Gastroesophageal sphincter (tissue), 4 donors: ENCODE measurements around the gene JCHAIN. TPM values are rescaled to one million over a fixed set of nuclear protein-coding genes. Genes with fewer than 3 reads are reported as not detected.

ENCODE experiments used
- ATAC-seq: fragments of 150-250 bp; one replicate; pipeline ENCODE4 v1.9.1; 2016; ENCODE audit warnings: mild to moderate bottlenecking, moderate library complexity
- H3K27ac ChIP-seq, 4 donors: fragments of 200-600 bp; sonication (generic) in 3 of 4; 1 replicate in 3 of 4; 2 replicates in 1 of 4; pipeline ENCODE4 v1.5.1; 2016 to 2019
- H3K27me3 ChIP-seq: fragments of 200-600 bp; sonication (generic); one replicate; pipeline ENCODE4 v1.5.1; 2019
- H3K36me3 ChIP-seq, 2 donors: fragments of 200-600 bp; sonication (generic); one replicate each; pipeline ENCODE4 v1.5.1; 2019; ENCODE audit warnings: control low read depth in 1 of 2
- H3K4me1 ChIP-seq, 3 donors: fragments of 200-600 bp; sonication (generic); 1 replicate in 2 of 3; 2 replicates in 1 of 3; pipeline ENCODE4 v1.5.1; 2016 to 2019; ENCODE audit warnings: control low read depth in 2 of 3
- H3K4me3 ChIP-seq, 2 donors: fragments of 200-600 bp; sonication (generic); one replicate each; pipeline ENCODE4 v1.5.1; 2019; ENCODE audit warnings: mild to moderate bottlenecking in 1 of 2, moderate library complexity in 1 of 2
- H3K9me3 ChIP-seq, 3 donors: fragments of 200-600 bp; sonication (generic); one replicate each; pipeline ENCODE4 v1.5.1; 2017 to 2019; ENCODE audit warnings: control low read depth in 2 of 3
- EP300 ChIP-seq: sonication (generic); formaldehyde crosslinking; IDR thresholded peaks from one replicate; pipeline ENCODE4 v1.6.1; 2017; ENCODE audit warnings: antibody characterized with exemption, mild to moderate bottlenecking
- POLR2A ChIP-seq, 2 donors: fragments of 450-650 bp; IDR thresholded peaks; one replicate each; pipeline ENCODE4 v1.6.1; 2017; ENCODE audit warnings: antibody characterized with exemption in 2 of 2, mild to moderate bottlenecking in 2 of 2, moderate library complexity in 1 of 2
- POLR2AphosphoS5 ChIP-seq: sonication (generic); formaldehyde crosslinking; IDR thresholded peaks from one replicate; pipeline ENCODE4 v1.6.1; 2017; ENCODE audit warnings: antibody characterized with exemption
- WGBS, 2 donors: methylation state at CpG; one replicate each; pipeline ENCODE4 v1.1.5; 2018; ENCODE audit warnings: low coverage in 1 of 2; 5-methylcytosine and 5-hydroxymethylcytosine counted together
- total RNA-seq, 4 donors: library from RNA; depleted of rRNA; stranded (reverse); fragments of >200 nt; gene quantifications; one replicate each; pipeline ENCODE4 v1.1.0, GENCODE V29; 2016
- TF ChIP-seq, protein P1 (sequence below), 4 experiments: fragments of 200-600 bp in 2 of 4; fragments of 450-650 bp in 2 of 4; sonication (generic) in 1 of 4; IDR thresholded peaks; one replicate each; pipeline ENCODE4 v1.5.1; 2017 to 2019; ENCODE audit warnings: antibody characterized with exemption in 4 of 4, mild to moderate bottlenecking in 2 of 4, moderate library complexity in 2 of 4

Gene JCHAIN
- total RNA-seq, 4 donors from 2014 or later, result 2.3 to 24.6 (median 7.8) TPM; not detected in 1

DNA sequence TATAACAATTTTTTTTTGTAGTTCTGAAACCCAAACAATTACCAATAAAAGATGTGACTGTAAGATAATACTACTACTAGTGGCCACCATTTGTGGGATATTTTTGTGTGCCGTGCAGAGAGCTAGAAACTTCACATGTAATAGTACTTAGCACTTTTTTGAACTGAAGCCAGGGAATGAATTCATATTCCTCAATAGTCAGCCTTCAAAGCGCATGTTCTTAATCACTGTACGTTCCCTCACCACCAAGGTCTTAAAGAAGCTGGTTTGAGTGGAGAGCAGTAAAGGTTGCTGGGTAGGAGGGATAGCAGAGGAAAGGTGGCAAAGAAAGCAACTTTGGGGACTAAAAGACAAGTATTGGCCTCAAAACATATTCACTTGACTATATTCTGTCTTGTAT is 45.8 kb upstream of the JCHAIN start:
- Histone ChIP-seq H3K4me1 (peaks cover 0 to 37% (median 0%) of the 10 kb centered on the region in 3 donors), H3K36me3 (no peaks in the 10 kb centered on the region), H3K9me3 (no peaks in the 10 kb centered on the region), H3K27me3 (no peaks in the 10 kb centered on the region), H3K4me3 (no peak overlapping the region), H3K27ac (no peak overlapping the region)
- no peak for ATAC-seq
- no peak for TF ChIP-seq POLR2AphosphoS5
- TF ChIP-seq, protein P1, sequence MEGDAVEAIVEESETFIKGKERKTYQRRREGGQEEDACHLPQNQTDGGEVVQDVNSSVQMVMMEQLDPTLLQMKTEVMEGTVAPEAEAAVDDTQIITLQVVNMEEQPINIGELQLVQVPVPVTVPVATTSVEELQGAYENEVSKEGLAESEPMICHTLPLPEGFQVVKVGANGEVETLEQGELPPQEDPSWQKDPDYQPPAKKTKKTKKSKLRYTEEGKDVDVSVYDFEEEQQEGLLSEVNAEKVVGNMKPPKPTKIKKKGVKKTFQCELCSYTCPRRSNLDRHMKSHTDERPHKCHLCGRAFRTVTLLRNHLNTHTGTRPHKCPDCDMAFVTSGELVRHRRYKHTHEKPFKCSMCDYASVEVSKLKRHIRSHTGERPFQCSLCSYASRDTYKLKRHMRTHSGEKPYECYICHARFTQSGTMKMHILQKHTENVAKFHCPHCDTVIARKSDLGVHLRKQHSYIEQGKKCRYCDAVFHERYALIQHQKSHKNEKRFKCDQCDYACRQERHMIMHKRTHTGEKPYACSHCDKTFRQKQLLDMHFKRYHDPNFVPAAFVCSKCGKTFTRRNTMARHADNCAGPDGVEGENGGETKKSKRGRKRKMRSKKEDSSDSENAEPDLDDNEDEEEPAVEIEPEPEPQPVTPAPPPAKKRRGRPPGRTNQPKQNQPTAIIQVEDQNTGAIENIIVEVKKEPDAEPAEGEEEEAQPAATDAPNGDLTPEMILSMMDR (IDR thresholded peaks at IDR 0.05), result no peak
- no peak for TF ChIP-seq EP300
- TF ChIP-seq POLR2A (IDR thresholded peaks at IDR 0.05), result no peak
- WGBS, 2 donors, result 51 to 52% methylated on average over 3 of the region's 3 CpGs

DNA sequence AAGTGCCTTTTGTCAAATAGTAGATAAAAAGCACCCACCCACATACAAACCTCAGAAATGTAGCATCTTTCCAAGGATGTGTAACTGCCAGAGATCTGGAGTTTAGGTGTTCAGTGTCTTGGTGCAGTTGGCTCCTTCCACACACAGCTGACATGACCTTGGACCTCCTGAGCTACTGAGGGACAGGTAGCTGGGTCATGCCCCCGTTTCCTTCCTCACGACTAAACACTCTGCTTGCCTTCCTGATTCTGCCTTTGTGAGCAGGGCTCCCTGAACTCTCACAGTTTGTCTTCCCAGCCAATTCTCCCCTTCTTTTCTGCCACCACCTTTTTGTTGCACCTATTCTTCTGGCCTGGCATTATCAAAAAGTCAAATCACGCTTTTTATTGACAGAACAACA is 45.3 kb upstream of the JCHAIN start:
- no peak for TF ChIP-seq POLR2A (IDR thresholded peaks at IDR 0.05)
- TF ChIP-seq POLR2AphosphoS5, result no peak
- no peak for TF ChIP-seq EP300
- TF ChIP-seq, protein P1 (IDR thresholded peaks at IDR 0.05), result no peak
- peaks cover 0 to 42% (median 3%) of the 10 kb centered on the region in 3 donors for H3K4me1 ChIP-seq
- H3K36me3 ChIP-seq, result no peaks in the 10 kb centered on the region
- no peak for ATAC-seq
- no peaks in the 10 kb centered on the region for H3K27me3 ChIP-seq
- WGBS, 2 donors, result 47 to 78% methylated on average over 3 of the region's 3 CpGs
- H3K4me3 ChIP-seq, result no peak overlapping the region
- no peaks in the 10 kb centered on the region for H3K9me3 ChIP-seq
- H3K27ac ChIP-seq, result no peak overlapping the region

DNA sequence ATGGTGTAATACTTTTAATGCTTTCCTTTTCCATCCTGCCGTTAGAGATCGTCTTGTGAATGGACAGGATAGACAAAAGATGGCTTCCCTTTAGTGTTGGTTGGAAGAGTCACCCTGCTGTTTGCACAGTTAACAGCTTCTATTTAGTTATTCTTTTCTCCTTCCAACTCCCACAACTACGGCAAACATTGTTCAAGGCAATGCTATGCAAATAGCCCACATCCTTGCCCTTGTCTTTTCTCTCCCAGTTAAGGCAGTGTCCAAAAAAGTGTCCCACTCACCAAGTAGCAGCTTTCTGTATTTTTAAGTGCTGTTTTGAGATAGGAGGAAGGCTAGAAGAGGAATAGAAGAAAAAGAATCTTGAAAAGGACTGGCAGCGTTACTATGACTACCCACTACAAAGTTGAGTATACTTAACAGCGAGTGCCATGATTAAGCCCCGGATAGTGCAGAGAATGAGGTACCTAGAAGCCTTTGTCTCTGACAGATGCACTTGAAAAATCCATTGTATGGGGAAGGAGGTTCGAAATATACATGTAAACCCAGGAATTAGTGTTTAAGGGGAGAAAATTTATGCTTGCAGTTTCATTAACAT is 43.4 kb upstream of the JCHAIN start:
- Histone ChIP-seq H3K27me3 (no peaks in the 10 kb centered on the region), H3K4me3 (no peak overlapping the region), H3K36me3 (no peaks in the 10 kb centered on the region), H3K4me1 (peaks cover 0 to 51% (median 9%) of the 10 kb centered on the region in 3 donors), H3K9me3 (no peaks in the 10 kb centered on the region), H3K27ac (no peak overlapping the region)
- WGBS, 2 donors, result 87 to 93% methylated on average over 7 of the region's 7 CpGs
- no peak for ATAC-seq
- TF ChIP-seq POLR2A (IDR thresholded peaks at IDR 0.05), result no peak
- TF ChIP-seq POLR2AphosphoS5, result no peak

DNA sequence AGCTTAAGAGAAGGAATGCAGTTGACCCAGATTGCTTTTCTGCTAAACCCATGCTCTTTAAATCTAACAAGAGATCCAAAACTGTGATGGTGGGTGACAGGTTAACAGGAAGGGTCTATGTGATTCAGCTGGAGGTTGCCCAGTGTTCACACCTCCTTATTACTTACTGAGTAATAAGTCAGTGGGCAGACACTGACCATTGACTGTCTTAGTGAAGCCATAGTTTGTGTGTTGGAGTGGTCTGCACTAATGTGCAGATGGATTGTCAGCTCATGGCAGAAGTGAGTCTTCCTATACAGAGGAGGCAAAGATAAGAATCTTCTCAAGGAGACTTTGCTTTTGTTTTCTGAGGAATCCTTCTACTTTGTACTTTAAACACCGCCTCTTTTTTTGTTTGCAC is 40.2 kb upstream of the JCHAIN start:
- Histone ChIP-seq H3K4me1 (peaks cover 0 to 39% (median 9%) of the 10 kb centered on the region in 3 donors), H3K4me3 (peak overlapping the region in 1 of 2 donors; percentile 70), H3K36me3 (no peaks in the 10 kb centered on the region), H3K27me3 (no peaks in the 10 kb centered on the region), H3K27ac (peak overlapping the region; percentile 88 to 98 (median 94)), H3K9me3 (no peaks in the 10 kb centered on the region)
- ATAC-seq, result no peak
- TF ChIP-seq, protein P1 (IDR thresholded peaks at IDR 0.05), result no peak
- no peak for TF ChIP-seq POLR2AphosphoS5
- no peak for TF ChIP-seq EP300
- TF ChIP-seq POLR2A (IDR thresholded peaks at IDR 0.05), result no peak
- 86 to 100% methylated on average over 1 of the region's 1 CpG for WGBS, 2 donors

DNA sequence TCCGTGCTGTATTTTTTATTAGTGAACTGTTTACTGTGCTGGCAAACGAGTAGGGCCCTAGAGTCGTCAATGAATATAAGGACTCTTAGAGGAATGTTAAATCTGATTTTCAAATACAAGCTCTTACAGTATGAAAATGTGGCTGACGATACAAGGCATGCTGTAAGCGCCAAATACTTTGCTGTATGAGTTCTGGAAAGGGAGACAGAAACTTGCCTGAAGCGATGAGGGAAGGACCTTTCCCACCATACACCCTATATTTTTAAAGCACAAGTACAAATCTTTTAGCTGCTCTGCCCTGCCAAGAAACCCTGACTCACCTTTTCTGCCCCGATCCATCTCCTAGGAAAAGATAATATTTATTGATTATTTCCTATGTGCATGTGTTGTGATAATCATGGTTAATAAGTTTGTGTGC is 39.7 kb upstream of the JCHAIN start:
- Histone ChIP-seq H3K36me3 (no peaks in the 10 kb centered on the region), H3K4me1 (peaks cover 0 to 34% (median 9%) of the 10 kb centered on the region in 3 donors), H3K27me3 (no peaks in the 10 kb centered on the region), H3K4me3 (peak overlapping the region; percentile 55 to 70), H3K27ac (peak overlapping the region; percentile 88 to 98 (median 94)), H3K9me3 (no peaks in the 10 kb centered on the region)
- WGBS, 2 donors, result 5 to 10% methylated on average over 5 to 7 of the region's 7 CpGs
- no peak for ATAC-seq
- TF ChIP-seq, protein P1 (IDR thresholded peaks at IDR 0.05), result no peak
- TF ChIP-seq POLR2AphosphoS5 (no peak), EP300 (no peak), POLR2A (IDR thresholded peaks at IDR 0.05) (no peak)
